H1 (cell line): Measurements from ENCODE around the gene TCAF1. TPM values are rescaled to one million over a fixed set of nuclear protein-coding genes. Genes with fewer than 3 reads are reported as not detected.

ENCODE experiments used
- CBX5 ChIP-seq: fragments of 300-800, 300-1000 bp; sonication (generic); IDR thresholded peaks from 2 replicates; pipeline ENCODE4 v1.7.1; 2016; ENCODE audit warnings: antibody characterized with exemption, low read length, low read depth
- GABPA ChIP-seq: IDR thresholded peaks from 2 replicates; pipeline ENCODE4 v1.6.1; 2011; ENCODE audit warnings: mild to moderate bottlenecking, low read length, moderate library complexity, borderline replicate concordance; ENCODE audit not compliant: insufficient read depth
- JUN ChIP-seq: IDR thresholded peaks from 2 replicates; pipeline ENCODE4 v1.6.1; 2011; ENCODE audit warnings: low read depth, mild to moderate bottlenecking, improper control_type of control experiment, low read length
- NANOG ChIP-seq: IDR thresholded peaks from 2 replicates; pipeline ENCODE4 v1.6.1; 2011; ENCODE audit warnings: low read length, low read depth, mild to moderate bottlenecking, inconsistent platforms; ENCODE audit not compliant: insufficient read depth, poor library complexity, severe bottlenecking
- polyA plus RNA-seq, 7 experiments: library from polyadenylated mRNA; depleted of rRNA in 3 of 7; stranded (reverse) in 5 of 7; unstranded in 2 of 7; fragments of >200 nt in 5 of 7; fragments of 200-250 nt in 2 of 7; gene quantifications; 1 replicate in 5 of 7; 2 replicates in 1 of 7; 4 replicates in 1 of 7; pipeline versions ENCODE4 v1.2.1 to v1.2.3, GENCODE V29; 2011 to 2013; ENCODE audit warnings: missing spikeins in 2 of 7, mixed read lengths in 2 of 7
- total RNA-seq: library from RNA; stranded (reverse); fragmentation: NEBNext Ultra II Directional; extraction: Animal tissue kit (Norgen Biotek cat#: 25700); gene quantifications from 2 replicates; pipeline ENCODE4 v1.2.1, GENCODE V29; 2021

The TCAF1 gene
- total and polyA plus RNA-seq, 2 of the 8 experiments (the other 6 are each of a cell fraction or from before 2014, with no cell fraction given): 9.6 to 28.0 TPM

DNA sequence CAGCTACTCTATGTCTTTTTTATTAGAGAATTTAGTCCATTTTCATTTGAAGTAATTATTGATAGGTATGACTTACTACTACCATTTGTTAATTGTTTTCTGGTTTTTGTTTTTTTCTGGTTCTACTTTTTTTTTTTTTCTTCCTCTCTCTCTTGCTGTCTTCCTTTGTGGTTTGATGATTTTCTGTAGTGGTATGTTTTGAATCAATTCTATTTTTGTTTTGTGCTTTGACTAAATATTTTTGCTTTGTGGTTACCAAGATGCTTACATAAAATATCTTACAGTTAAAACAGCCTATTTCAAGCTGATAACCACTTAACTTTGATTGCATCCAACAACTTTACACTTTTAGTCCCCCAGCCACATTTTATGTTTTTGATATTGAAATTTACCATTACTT is 29.8 kb upstream of the TCAF1 start (continued):
- TF ChIP-seq GABPA: no peak
- no peak for TF ChIP-seq JUN
- no peak for TF ChIP-seq NANOG
- no peak for TF ChIP-seq CBX5
